GM21381 (cell line): Measurements from ENCODE around the gene ZDHHC9.
"Not testable (repeated sequence)": the region's sequence is repeated elsewhere in the genome, so short reads cannot be mapped to it uniquely, and the experiment has no call there.

ENCODE experiments used
- ATAC-seq: cut with Tn5 transposase; IDR thresholded peaks from one replicate; pipeline ENCODE4 v1.9.1; 2021; ENCODE audit warnings: mild to moderate bottlenecking, moderate library complexity; ENCODE audit not compliant: unreplicated experiment

The ZDHHC9 gene

DNA sequence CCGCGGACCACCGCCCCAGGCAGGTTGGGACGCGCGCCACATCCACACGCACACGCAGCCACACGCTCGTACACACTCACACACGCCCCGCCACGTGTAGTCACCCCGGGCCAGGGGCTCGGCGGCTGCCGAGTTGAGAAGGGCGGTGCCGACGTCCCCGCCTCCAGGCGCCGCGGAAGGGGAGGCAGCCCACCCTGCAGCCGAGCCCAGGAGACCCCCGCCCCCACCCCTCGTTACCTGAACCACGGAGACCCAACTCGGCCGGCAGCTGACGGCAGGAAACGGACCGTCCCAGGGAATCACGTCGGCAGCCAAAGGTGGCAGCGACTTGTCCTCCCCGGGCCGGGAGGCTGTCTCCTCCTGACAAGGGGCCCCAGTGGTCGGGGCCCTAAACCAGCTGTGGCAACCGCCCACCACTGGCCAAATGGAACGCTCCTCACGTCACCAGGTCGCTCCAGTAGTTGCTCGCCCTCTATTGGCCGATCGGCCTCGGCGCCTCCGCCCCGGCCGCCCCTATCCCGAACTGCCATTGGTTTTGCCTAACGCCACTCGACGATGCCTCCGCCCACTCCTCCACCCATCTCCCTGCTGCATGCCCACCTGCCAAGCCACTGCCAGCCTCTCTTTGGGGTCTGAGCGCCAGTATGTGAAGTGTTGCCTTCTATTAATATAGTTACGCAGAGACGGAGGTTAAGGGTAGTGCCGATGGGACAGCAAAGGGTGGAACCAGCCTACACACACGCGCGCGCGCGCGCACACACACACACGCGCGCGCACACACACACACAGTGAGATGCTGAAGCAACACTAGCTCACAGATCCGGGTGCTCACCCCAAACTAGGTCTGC lies at the start of gene ZDHHC9:
Gene ZDHHC9 (minus strand): TSS at position 428 of the 848 bp plus-strand sequence. CDS start 1,941 bp downstream, outside the sequence.
- ATAC-seq: peak; percentile 100

GRCh38 chrX:129877401-129877800 lies 33.7 kb upstream of the ZDHHC9 start:
- no peak for ATAC-seq

GRCh38 chrX:129876771-129877305 lies 33.2 kb upstream of the ZDHHC9 start:
- no peak for ATAC-seq

- no peak for ATAC-seq
Measured at GRCh38 chrX:129875669-129876068, 32.0 kb upstream of the ZDHHC9 start.

DNA sequence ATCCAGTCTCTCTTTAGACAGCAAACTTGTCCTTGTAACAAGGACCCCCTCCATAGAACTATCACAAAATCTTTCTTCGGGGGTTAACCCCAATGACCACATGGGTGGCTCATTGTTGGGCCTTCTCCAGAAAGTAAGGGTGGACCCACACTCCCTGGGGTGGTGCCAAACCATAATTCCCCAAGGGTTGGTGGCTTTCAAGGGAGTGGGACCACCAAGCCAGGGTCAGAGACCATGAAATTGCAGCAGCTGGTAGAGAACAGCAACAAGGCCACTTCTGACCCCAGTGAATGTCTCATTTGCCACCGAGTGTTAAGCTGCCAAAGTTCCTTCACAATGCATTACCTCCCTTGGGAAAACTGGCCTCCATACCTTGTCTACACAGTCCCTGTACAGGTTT lies 28.8 kb upstream of the ZDHHC9 start:
- ATAC-seq: no peak

GRCh38 chrX:129866321-129866720 lies 22.6 kb upstream of the ZDHHC9 start:
- not testable (repeated sequence) for ATAC-seq

DNA sequence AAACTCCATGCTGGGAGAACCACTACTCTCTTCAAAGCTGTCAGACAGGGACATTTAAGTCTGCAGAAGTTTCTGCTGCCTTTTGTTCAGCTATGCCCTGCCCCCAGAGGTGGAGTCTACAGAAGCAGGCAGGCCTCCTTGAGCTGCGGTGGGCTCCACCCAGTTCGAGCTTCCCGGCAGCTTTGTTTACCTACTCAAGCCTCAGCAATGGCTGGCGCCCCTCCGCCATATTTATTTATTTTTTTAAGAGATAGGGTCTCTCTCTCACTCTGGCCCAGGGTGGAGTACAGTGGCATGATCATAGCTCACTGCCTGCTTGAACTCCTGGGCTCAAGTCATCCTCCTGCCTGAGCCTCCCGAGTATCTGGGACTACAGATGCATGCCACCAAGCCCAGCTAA lies 15.4 kb upstream of the ZDHHC9 start:
- not testable (repeated sequence) for ATAC-seq

DNA sequence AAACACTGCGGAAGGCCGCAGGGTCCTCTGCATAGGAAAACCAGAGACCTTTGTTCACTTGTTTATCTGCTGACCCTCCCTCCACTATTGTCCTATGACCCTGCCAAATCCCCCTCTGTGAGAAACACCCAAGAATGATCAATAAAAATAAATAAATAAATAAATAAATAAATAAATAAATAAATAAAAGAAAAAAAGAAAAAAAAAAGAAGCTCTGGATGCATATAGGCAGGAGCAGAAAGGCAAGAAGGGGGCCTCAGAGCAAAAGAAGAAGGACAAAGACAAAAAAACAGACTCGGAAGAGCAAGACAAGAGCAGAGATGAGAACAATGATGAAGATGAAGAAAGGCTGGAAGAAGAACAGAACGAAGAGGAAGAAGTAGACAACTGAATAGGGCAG lies 8.1 kb upstream of the ZDHHC9 start:
- not testable (repeated sequence) for ATAC-seq

GRCh38 chrX:129846716-129847115 lies 3.0 kb upstream of the ZDHHC9 start:
- no peak for ATAC-seq

DNA sequence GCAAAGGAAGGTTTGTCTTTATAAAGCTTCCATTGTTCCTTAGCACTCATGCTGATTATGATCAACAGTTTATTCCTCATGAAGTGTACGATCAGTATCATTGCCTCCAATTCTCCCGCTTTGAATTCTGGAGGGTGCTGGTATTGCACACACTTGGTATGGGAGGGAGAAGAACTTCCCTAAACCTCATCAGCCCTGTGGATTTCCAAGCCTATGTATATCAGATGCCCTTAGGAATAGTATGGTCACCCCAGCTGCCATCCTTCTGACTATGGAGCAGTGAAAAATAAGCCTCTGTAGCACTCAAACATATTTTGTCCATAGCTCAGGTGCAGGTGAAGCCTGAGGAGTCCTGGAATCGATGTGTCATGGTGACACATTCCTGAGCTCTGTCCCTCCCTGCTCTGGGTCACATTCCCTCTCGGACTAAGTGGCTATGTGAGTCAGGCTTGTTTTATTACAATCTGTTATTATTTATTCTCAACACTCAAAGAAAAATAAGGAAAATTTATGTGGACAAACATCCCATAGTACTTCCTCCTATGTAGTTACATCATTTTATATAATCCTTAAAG lies 2.0 kb upstream of the ZDHHC9 start:
- ATAC-seq: no peak

GRCh38 chrX:129843209-129843458 lies 552 bp downstream of the ZDHHC9 start:
- no peak for ATAC-seq

DNA sequence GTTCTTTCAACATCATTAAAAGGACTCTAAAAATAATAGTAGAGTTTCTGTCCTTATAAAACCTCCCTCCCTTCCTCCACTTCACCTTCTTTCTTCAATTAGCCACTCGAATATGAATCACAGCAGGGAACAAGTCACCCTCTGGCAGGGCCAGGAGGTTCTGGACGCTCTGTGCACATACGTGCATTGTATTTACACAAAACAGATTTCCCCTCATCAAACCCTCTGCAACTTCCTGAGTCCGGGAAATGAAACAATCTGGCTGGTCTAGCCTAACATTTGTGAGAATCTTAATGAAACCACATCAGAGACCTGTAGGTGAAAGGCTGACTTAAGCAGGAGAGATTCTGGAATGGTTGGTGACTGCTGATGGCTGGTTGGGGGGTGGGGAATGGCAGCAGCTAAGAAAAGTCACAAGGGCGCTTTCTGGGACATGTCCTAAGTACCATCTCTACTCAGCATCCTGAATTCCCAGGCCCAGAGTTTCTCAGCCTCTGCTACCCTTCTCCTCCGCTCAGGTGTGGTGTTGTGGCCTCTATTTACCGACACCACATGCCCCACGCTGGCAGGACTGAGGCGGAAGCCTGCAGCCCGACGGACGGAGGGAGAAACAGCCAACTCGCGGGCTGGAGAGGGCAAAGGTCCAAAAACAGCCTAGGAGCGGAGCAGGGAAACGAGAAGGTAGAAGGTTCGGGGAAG lies 1.0 kb downstream of the ZDHHC9 start:
- no peak for ATAC-seq

DNA sequence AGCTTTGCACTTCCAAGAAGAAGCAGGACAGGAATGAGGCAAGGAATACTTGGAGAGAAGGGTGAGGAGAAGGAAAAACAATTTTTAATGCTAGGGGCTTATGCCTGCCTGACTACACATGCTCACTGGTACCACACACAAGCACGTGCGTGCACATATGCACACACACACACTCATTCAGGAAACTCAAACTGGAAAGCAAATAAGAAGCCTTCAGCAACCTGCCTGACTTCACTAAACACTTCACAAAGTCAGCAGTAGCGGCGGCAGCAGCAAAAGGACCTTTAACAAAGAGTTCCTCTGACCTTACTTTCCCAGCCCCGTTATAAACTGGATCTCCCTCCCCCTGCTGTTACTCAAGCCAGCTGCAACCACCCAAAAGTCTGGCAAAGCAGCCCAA lies 3.3 kb downstream of the ZDHHC9 start:
- ATAC-seq: no peak

DNA sequence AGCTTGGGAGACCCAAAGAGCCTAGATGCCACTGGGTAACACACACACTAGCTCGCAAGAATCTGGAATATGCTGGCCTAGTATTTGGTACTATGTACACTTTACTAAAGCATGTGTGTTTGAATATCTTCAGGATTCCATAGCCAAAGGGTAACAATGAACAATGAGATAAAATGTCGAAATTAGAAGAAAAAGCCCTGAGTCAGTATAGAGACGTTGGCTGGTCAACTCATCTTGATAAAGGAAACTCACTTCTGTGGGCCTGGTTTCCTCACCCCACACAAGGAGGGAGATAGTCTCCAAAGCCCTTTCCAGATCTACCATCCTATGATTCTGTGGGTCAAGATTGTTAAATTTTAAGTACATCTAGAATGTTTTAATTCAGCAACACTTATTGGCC lies 6.9 kb downstream of the ZDHHC9 start:
- no peak for ATAC-seq

GRCh38 chrX:129833153-129833990 lies 10.3 kb downstream of the ZDHHC9 start:
- no peak for ATAC-seq

GRCh38 chrX:129831091-129831885 lies 12.4 kb downstream of the ZDHHC9 start:
- ATAC-seq: no peak

- ATAC-seq: no peak
Measured at GRCh38 chrX:129830494-129830893, 13.2 kb downstream of the ZDHHC9 start.

- no peak for ATAC-seq
Measured at GRCh38 chrX:129825746-129826505, 17.8 kb downstream of the ZDHHC9 start.

DNA sequence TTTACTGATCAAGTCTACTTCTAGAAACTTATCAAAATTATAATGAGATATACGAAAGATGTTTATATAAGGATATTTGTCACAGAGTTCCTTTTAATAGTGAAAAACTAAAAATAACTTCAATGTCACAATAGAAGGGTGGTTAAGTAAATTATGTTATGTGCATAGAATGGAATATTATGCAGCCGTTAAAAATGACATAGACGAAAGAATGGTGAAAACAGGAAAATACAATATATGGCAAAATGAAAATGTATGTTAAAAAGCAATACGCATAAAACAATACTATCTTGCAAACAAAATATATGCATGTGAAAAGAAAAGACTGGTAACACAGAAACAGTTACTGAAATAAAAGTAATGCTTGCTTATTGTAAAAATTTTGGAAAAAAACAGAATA lies 19.1 kb downstream of the ZDHHC9 start:
- ATAC-seq: no peak
